ENCODE results near the gene MAN2A2. TPM values are rescaled to one million over a fixed set of nuclear protein-coding genes. Genes with fewer than 3 reads are reported as not detected.

Gene MAN2A2
- total and polyA plus RNA-seq, 8 donors: 2.9 to 286 (median 46.7) TPM

DNA sequence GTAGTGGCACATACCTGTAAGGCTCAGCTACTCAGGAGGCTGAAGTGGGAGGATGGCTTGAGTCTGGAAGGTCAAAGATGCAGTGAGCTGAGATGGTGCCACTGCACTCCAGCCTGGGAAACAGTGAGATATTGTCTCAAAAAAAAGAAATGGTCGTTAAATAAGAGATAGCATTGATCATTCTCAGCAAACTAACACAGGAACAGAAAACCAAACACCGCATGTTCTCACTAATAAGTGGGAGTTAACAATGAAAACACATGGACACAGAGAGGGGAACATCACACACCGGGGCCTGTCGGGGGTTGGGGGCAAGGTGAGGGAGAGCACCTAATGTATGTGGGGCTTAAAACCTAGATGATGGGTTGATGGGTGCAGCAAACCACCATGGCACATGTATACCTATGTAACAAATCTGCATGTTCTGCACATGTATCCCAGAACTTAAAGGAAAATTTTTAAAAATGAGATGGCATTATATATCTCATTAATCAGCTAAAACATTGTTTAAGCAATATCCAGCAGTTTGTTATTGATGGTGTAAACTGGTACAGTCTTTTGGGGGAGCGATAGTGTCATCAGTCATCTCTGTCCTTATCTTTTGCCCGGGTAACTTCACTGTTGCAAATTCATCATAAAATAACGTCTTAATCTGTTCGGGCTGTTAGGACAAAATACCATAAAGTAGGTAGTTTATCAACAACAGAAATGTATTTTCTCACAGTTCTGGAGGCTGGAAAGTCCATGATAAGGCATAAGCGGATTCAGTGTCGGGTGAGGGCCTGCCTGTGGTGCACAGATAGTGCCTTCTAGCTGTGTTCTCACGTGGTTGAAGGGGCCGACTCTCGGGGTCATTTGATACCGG, 1.7 kb upstream of the MAN2A2 start:
- intact Hi-C loops (cut with DNase I; ENCODE audit: low total_unique reads): no loop called here
- Histone ChIP-seq H3K4me3 (peak overlapping the region in 3 of 4 donors; percentile 81 to 84 (median 82)), H3K9me3 (no peaks in the 10 kb centered on the region), H3K27me3 (no peaks in the 10 kb centered on the region), H3K27ac (peak overlapping the region; percentile 49 to 99 (median 96)), H3K36me3 (peaks cover 15 to 20% (median 18%) of the 10 kb centered on the region in 4 donors), H3K4me1 (peaks cover 19 to 38% (median 31%) of the 10 kb centered on the region in 4 donors)
- WGBS, 5 donors: 38 to 48% (median 44%) methylated on average over 14 of the region's 14 CpGs
- no peak for TF ChIP-seq POLR2AphosphoS5 (IDR thresholded peaks at IDR 0.05)
- TF ChIP-seq EP300 (IDR thresholded peaks at IDR 0.05): no peak
- TF ChIP-seq, protein P1, sequence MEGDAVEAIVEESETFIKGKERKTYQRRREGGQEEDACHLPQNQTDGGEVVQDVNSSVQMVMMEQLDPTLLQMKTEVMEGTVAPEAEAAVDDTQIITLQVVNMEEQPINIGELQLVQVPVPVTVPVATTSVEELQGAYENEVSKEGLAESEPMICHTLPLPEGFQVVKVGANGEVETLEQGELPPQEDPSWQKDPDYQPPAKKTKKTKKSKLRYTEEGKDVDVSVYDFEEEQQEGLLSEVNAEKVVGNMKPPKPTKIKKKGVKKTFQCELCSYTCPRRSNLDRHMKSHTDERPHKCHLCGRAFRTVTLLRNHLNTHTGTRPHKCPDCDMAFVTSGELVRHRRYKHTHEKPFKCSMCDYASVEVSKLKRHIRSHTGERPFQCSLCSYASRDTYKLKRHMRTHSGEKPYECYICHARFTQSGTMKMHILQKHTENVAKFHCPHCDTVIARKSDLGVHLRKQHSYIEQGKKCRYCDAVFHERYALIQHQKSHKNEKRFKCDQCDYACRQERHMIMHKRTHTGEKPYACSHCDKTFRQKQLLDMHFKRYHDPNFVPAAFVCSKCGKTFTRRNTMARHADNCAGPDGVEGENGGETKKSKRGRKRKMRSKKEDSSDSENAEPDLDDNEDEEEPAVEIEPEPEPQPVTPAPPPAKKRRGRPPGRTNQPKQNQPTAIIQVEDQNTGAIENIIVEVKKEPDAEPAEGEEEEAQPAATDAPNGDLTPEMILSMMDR (IDR thresholded peaks at IDR 0.05): no peak
- peak in 1 of 2 donors; percentile 42 for DNase-seq

DNA sequence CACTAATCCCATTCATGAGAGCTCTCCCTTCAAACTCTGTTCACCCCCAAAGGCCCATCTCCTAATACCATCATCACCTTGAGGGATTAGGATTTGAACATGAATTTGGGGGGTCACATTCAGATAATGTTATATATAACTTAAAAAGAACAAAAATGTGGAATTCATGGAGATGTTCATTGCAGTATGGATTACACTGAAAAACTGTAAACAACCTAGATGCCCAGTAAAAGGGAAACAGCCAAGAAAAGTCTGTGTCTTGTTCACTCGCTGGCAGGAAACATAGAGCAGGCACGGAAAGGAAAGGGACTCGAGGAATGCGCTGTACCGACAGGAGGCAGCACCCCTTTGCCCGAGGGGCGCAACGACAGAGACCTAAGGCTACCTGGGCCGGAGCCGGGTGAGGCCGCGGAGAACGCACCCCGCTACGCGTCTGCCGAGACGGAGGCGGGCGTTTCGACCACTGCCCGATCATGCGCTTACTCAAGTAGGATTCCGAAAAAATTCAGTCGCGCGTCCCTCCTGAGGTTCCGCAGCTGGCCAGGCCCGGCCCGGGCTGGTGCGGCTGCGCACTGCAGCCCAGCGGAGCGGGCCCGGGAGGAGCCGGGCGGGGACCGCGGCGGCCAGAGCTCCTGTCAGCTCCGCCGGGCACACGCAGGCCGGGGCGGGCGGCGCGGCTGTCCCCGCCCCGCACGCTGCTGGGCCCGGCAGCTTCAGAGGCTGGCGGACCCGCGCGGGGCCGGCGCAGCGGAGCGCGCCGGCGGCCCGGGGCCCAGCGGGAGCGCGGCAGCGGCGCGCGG, 862 bp upstream of the MAN2A2 start:
- Histone ChIP-seq H3K9me3 (no peaks in the 10 kb centered on the region), H3K27me3 (no peaks in the 10 kb centered on the region), H3K4me1 (peaks cover 19 to 38% (median 31%) of the 10 kb centered on the region in 4 donors), H3K27ac (peak overlapping the region; percentile 93 to 99 (median 97)), H3K4me3 (peak overlapping the region; percentile 81 to 92 (median 83)), H3K36me3 (peaks cover 23 to 26% (median 26%) of the 10 kb centered on the region in 4 donors)
- 0 to 2% (median 1%) methylated on average over 8 to 71 of the region's 71 CpGs for WGBS, 5 donors
- TF ChIP-seq POLR2AphosphoS5 (IDR thresholded peaks at IDR 0.05): peak in 1 of 3 donors; percentile 78
- no peak for TF ChIP-seq EP300 (IDR thresholded peaks at IDR 0.05)
- TF ChIP-seq, protein P1 (IDR thresholded peaks at IDR 0.05): peak in 5 of 7 experiments; percentile 65 to 81 (median 79)
- intact Hi-C loops (cut with DNase I; ENCODE audit: low total_unique reads): no loop called here
- DNase-seq: peak; percentile 81 to 95

DNA sequence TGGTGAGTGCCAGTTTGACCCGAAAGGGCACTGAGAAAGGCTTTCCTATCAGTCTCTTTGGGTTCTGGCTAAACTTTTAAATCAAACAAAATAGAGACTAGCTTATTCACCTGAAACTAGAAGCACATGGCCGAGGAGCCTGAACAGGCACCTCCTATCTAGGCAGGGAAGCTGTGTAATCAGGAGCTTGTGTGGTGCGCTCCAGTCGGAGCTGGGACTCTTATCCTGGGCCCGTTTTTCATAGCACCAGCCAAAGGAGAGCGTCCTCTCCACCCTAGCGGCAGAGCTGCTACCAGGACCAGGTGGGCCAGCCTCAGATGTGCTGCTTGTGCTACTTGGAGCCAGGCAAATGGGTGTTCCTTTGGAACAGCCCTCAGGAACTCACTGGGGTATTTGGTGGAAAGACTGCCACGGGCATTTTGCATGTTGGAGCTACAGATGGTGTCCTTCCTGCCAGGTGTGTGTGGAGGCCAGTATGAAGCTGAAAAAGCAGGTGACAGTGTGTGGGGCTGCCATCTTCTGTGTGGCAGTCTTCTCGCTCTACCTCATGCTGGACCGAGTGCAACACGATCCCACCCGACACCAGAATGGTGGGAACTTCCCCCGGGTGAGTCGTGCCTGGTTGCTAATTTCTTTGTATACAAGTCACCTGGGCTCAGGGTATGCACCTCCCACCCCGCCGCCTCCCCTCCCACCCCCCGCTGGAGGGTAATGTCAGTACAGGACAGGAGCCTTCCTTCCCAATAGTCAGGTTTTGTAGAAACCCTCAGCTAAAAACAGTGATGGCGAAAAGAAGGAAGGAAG, 833 bp downstream of the MAN2A2 start:
- Histone ChIP-seq H3K36me3 (peaks cover 37 to 43% (median 43%) of the 10 kb centered on the region in 4 donors), H3K9me3 (no peaks in the 10 kb centered on the region), H3K4me1 (peaks cover 19 to 38% (median 31%) of the 10 kb centered on the region in 4 donors), H3K27me3 (no peaks in the 10 kb centered on the region), H3K4me3 (peak overlapping the region; percentile 81 to 92 (median 83)), H3K27ac (peak overlapping the region; percentile 93 to 99 (median 97))
- peak; percentile 57 to 78 for DNase-seq
- intact Hi-C loops (cut with DNase I; ENCODE audit: low total_unique reads): no loop called here
- TF ChIP-seq, protein P1 (IDR thresholded peaks at IDR 0.05): no peak
- TF ChIP-seq POLR2AphosphoS5 (IDR thresholded peaks at IDR 0.05): peak in 1 of 3 donors; percentile 31
- TF ChIP-seq POLR2A (IDR thresholded peaks at IDR 0.05): no peak
- WGBS, 5 donors: 39 to 63% (median 47%) methylated on average over 16 to 18 of the region's 18 CpGs

All from stomach (tissue), 9 donors.